Gastroesophageal sphincter (tissue), 4 donors: ENCODE results near the gene SLC12A1. TPM values are rescaled to one million over a fixed set of nuclear protein-coding genes. Genes with fewer than 3 reads are reported as not detected.

Experiments
- ATAC-seq: fragments of 150-250 bp; one replicate; pipeline ENCODE4 v1.9.1; 2016; ENCODE audit warnings: mild to moderate bottlenecking, moderate library complexity
- H3K27ac ChIP-seq, 4 donors: fragments of 200-600 bp; sonication (generic) in 3 of 4; 1 replicate in 3 of 4; 2 replicates in 1 of 4; pipeline ENCODE4 v1.5.1; 2016 to 2019
- H3K27me3 ChIP-seq: fragments of 200-600 bp; sonication (generic); one replicate; pipeline ENCODE4 v1.5.1; 2019
- H3K36me3 ChIP-seq, 2 donors: fragments of 200-600 bp; sonication (generic); one replicate each; pipeline ENCODE4 v1.5.1; 2019; ENCODE audit warnings: control low read depth in 1 of 2
- H3K4me1 ChIP-seq, 3 donors: fragments of 200-600 bp; sonication (generic); 1 replicate in 2 of 3; 2 replicates in 1 of 3; pipeline ENCODE4 v1.5.1; 2016 to 2019; ENCODE audit warnings: control low read depth in 2 of 3
- H3K4me3 ChIP-seq, 2 donors: fragments of 200-600 bp; sonication (generic); one replicate each; pipeline ENCODE4 v1.5.1; 2019; ENCODE audit warnings: mild to moderate bottlenecking in 1 of 2, moderate library complexity in 1 of 2
- H3K9me3 ChIP-seq, 3 donors: fragments of 200-600 bp; sonication (generic); one replicate each; pipeline ENCODE4 v1.5.1; 2017 to 2019; ENCODE audit warnings: control low read depth in 2 of 3
- CTCF ChIP-seq, 4 experiments: fragments of 200-600 bp in 2 of 4; fragments of 450-650 bp in 2 of 4; sonication (generic) in 1 of 4; IDR thresholded peaks; one replicate each; pipeline ENCODE4 v1.5.1; 2017 to 2019; ENCODE audit warnings: antibody characterized with exemption in 4 of 4, mild to moderate bottlenecking in 2 of 4, moderate library complexity in 2 of 4
- EP300 ChIP-seq: sonication (generic); formaldehyde crosslinking; IDR thresholded peaks from one replicate; pipeline ENCODE4 v1.6.1; 2017; ENCODE audit warnings: antibody characterized with exemption, mild to moderate bottlenecking
- POLR2A ChIP-seq, 2 donors: fragments of 450-650 bp; IDR thresholded peaks; one replicate each; pipeline ENCODE4 v1.6.1; 2017; ENCODE audit warnings: antibody characterized with exemption in 2 of 2, mild to moderate bottlenecking in 2 of 2, moderate library complexity in 1 of 2
- POLR2AphosphoS5 ChIP-seq: sonication (generic); formaldehyde crosslinking; IDR thresholded peaks from one replicate; pipeline ENCODE4 v1.6.1; 2017; ENCODE audit warnings: antibody characterized with exemption
- WGBS, 2 donors: methylation state at CpG; one replicate each; pipeline ENCODE4 v1.1.5; 2018; ENCODE audit warnings: low coverage in 1 of 2; 5-methylcytosine and 5-hydroxymethylcytosine counted together
- total RNA-seq, 4 donors: library from RNA; depleted of rRNA; stranded (reverse); fragments of >200 nt; gene quantifications; one replicate each; pipeline ENCODE4 v1.1.0, GENCODE V29; 2016

The SLC12A1 gene
- total RNA-seq, 4 donors from 2014 or later = not detected

GRCh38 chr15:48304398-48304797, 98.3 kb downstream of the SLC12A1 start:
- no peak for TF ChIP-seq POLR2A (IDR thresholded peaks at IDR 0.05)
- no peak for TF ChIP-seq POLR2AphosphoS5
- no peak for TF ChIP-seq EP300
- no peak for TF ChIP-seq CTCF (IDR thresholded peaks at IDR 0.05)
- Histone ChIP-seq H3K4me1 (no peaks in the 10 kb centered on the region), H3K36me3 (no peaks in the 10 kb centered on the region), H3K9me3 (no peaks in the 10 kb centered on the region), H3K27ac (no peak overlapping the region), H3K27me3 (peaks cover 4% of the 10 kb centered on the region), H3K4me3 (no peak overlapping the region)
- ATAC-seq = no peak
- WGBS, 2 donors = 43% methylated on average over 2 of the region's 2 CpGs; no CpG with 5 or more reads in 1 of the 2 donors

- WGBS, 2 donors = 67 to 83% methylated on average over 1 of the region's 1 CpG
- Histone ChIP-seq H3K4me3 (no peak overlapping the region), H3K27me3 (peaks cover 4% of the 10 kb centered on the region), H3K27ac (no peak overlapping the region), H3K36me3 (no peaks in the 10 kb centered on the region), H3K4me1 (no peaks in the 10 kb centered on the region), H3K9me3 (no peaks in the 10 kb centered on the region)
- TF ChIP-seq POLR2A (IDR thresholded peaks at IDR 0.05) = no peak
- no peak for TF ChIP-seq EP300
- no peak for TF ChIP-seq POLR2AphosphoS5
- TF ChIP-seq CTCF (IDR thresholded peaks at IDR 0.05) = no peak
- ATAC-seq = no peak
These were observed 100.5 kb downstream of the SLC12A1 start for GRCh38 chr15:48306639-48307038.

DNA sequence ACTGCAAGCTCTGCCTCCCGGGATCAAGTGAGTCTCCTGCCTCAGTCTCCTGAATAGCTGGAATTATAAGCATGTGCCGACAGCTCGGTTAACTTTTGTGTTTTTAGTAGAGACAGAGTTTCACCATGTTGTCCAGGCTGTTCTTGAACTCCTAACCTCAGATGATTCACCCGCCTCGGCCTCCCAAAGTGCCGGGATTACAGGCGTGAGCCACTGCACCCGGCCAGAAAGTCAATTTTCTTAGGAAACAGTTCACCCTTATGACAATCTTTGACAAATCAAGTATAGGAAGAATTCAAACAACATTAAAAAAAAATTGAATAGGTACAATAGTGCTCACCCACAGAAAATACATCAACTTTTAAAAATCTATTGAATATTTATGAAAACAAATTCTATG, 101.5 kb downstream of the SLC12A1 start:
- Histone ChIP-seq H3K9me3 (no peaks in the 10 kb centered on the region), H3K4me1 (no peaks in the 10 kb centered on the region), H3K27ac (no peak overlapping the region), H3K4me3 (no peak overlapping the region), H3K36me3 (no peaks in the 10 kb centered on the region), H3K27me3 (peaks cover 4% of the 10 kb centered on the region)
- no peak for ATAC-seq
- no peak for TF ChIP-seq POLR2AphosphoS5
- no peak for TF ChIP-seq POLR2A (IDR thresholded peaks at IDR 0.05)
- 87 to 95% methylated on average over 3 of the region's 8 CpGs for WGBS, 2 donors

- Histone ChIP-seq H3K4me1 (no peaks in the 10 kb centered on the region), H3K36me3 (no peaks in the 10 kb centered on the region), H3K4me3 (no peak overlapping the region), H3K9me3 (no peaks in the 10 kb centered on the region), H3K27ac (no peak overlapping the region), H3K27me3 (peaks cover 4% of the 10 kb centered on the region)
- TF ChIP-seq EP300 (no peak), POLR2A (IDR thresholded peaks at IDR 0.05) (no peak), POLR2AphosphoS5 (no peak), CTCF (IDR thresholded peaks at IDR 0.05) (no peak)
- ATAC-seq = no peak
- 78 to 100% methylated on average over 2 of the region's 2 CpGs for WGBS, 2 donors
These were observed 103.6 kb downstream of the SLC12A1 start for GRCh38 chr15:48309740-48310139.

GRCh38 chr15:48313216-48313615, 107.1 kb downstream of the SLC12A1 start:
- TF ChIP-seq EP300 (no peak), POLR2AphosphoS5 (no peak)
- 78 to 88% methylated on average over 2 of the region's 2 CpGs for WGBS, 2 donors
- H3K4me3 ChIP-seq = no peak overlapping the region
- H3K27ac ChIP-seq = no peak overlapping the region
- no peaks in the 10 kb centered on the region for H3K9me3 ChIP-seq
- H3K36me3 ChIP-seq = no peaks in the 10 kb centered on the region
- H3K4me1 ChIP-seq = no peaks in the 10 kb centered on the region
- no peaks in the 10 kb centered on the region for H3K27me3 ChIP-seq
- ATAC-seq = no peak

- no peaks in the 10 kb centered on the region for H3K27me3 ChIP-seq
- WGBS, 2 donors = 53 to 61% methylated on average over 3 to 8 of the region's 10 CpGs
- no peak overlapping the region for H3K27ac ChIP-seq
- TF ChIP-seq CTCF (IDR thresholded peaks at IDR 0.05) (no peak), POLR2AphosphoS5 (no peak), EP300 (no peak), POLR2A (IDR thresholded peaks at IDR 0.05) (no peak)
- H3K4me3 ChIP-seq = no peak overlapping the region
- H3K4me1 ChIP-seq = no peaks in the 10 kb centered on the region
- ATAC-seq = no peak
- H3K36me3 ChIP-seq = no peaks in the 10 kb centered on the region
- H3K9me3 ChIP-seq = no peaks in the 10 kb centered on the region
These were observed 108.9 kb downstream of the SLC12A1 start for GRCh38 chr15:48315041-48315440.
